Gastroesophageal sphincter (tissue), 3 donors: Measurements from ENCODE around the gene NRP2.

ENCODE experiments used
- CTCF ChIP-seq, 4 experiments: fragments of 200-600 bp in 2 of 4; fragments of 450-650 bp in 2 of 4; sonication (generic) in 1 of 4; IDR thresholded peaks; one replicate each; pipeline ENCODE4 v1.5.1; 2017 to 2019; ENCODE audit warnings: antibody characterized with exemption in 4 of 4, mild to moderate bottlenecking in 2 of 4, moderate library complexity in 2 of 4
- EP300 ChIP-seq: sonication (generic); formaldehyde crosslinking; IDR thresholded peaks from one replicate; pipeline ENCODE4 v1.6.1; 2017; ENCODE audit warnings: antibody characterized with exemption, mild to moderate bottlenecking
- POLR2A ChIP-seq, 2 donors: fragments of 450-650 bp; IDR thresholded peaks; one replicate each; pipeline ENCODE4 v1.6.1; 2017; ENCODE audit warnings: antibody characterized with exemption in 2 of 2, mild to moderate bottlenecking in 2 of 2, moderate library complexity in 1 of 2

GRCh38 chr2:205702576-205702975 lies 20.3 kb downstream of the NRP2 start:
- no peak for TF ChIP-seq CTCF (IDR thresholded peaks at IDR 0.05)
- TF ChIP-seq POLR2A (IDR thresholded peaks at IDR 0.05) = no peak
- TF ChIP-seq EP300 = no peak
